ENCODE results near the gene DNAI1.

The DNAI1 gene

GRCh38 chr9:34550016-34550680 lies 91.5 kb downstream of the DNAI1 start:
- Histone ChIP-seq H3K4me3 (replicated peaks; ENCODE audit: insufficient read depth, low read length) (no peak overlapping the region), H3K27me3 (ENCODE audit: insufficient read depth, poor library complexity, severe bottlenecking) (peaks cover 14% of the 10 kb centered on the region), H3K27ac (replicated peaks) (no peak overlapping the region)
- TF ChIP-seq REST (IDR thresholded peaks at IDR 0.05; ENCODE audit: insufficient replicate concordance, low read depth) (no peak), GABPA (IDR thresholded peaks at IDR 0.05; ENCODE audit: low read depth) (no peak), CTCF (IDR thresholded peaks at IDR 0.05; ENCODE audit: insufficient read depth, low read length) (no peak), SPI1 (IDR thresholded peaks at IDR 0.05; ENCODE audit: borderline replicate concordance, low read depth) (no peak), POLR2AphosphoS5 (IDR thresholded peaks at IDR 0.05; ENCODE audit: low read depth) (no peak)
- DNase-seq (ENCODE audit: low read depth in 1 of 2, low spot score in 1 of 2): no peak

GRCh38 chr9:34550681-34551270 lies 92.2 kb downstream of the DNAI1 start:
- DNase-seq (ENCODE audit: low read depth in 1 of 2, low spot score in 1 of 2): no peak
- TF ChIP-seq CTCF (IDR thresholded peaks at IDR 0.05; ENCODE audit: insufficient read depth, low read length) (no peak), SPI1 (IDR thresholded peaks at IDR 0.05; ENCODE audit: borderline replicate concordance, low read depth) (no peak), GABPA (IDR thresholded peaks at IDR 0.05; ENCODE audit: low read depth) (no peak), REST (IDR thresholded peaks at IDR 0.05; ENCODE audit: insufficient replicate concordance, low read depth) (no peak)
- Histone ChIP-seq H3K27me3 (ENCODE audit: insufficient read depth, poor library complexity, severe bottlenecking) (peaks cover 14% of the 10 kb centered on the region), H3K27ac (replicated peaks) (no peak overlapping the region), H3K4me3 (replicated peaks; ENCODE audit: insufficient read depth, low read length) (no peak overlapping the region)

DNA sequence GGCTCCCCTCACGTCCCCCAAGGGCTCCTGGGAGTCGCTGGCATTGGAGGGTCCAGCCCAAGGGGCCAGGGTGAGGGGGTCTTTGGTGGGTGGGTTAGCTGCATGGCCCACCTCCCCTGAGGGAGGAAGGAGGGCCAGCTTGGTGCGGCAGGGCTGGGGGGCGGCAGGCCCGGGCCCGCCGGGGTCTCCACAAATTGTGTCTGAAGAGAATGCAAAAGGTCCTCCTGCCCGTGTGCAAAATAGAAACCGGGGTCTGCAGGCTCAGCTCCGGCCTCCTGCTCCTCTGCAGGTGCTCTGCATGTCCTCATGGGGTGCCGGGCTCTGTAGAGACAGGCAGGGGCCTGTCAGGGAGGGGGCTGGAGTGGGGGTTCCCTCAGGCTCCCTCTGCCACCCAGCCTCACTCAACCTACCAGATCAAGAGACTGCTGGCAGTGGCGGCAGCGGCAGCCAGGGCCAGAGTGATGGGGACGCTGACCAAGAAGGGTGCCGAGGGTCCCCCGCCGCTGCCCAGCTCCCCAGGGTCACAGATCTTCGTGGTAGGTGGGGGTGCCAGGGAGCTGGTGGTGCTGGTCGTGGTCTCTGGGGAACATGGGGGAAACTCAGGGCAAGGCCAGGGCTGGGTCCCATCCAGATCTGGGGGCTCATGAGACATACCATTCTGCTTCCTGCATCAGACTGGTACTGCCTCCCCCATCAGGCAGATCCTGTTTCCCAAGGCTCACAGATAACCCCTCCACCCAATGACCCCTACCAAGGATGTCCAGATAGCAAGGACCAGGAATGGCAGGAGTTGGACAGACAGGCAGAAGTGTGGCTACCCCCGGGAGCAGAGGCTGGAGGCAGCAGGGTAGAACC lies 93.4 kb downstream of the DNAI1 start:
- DNase-seq (ENCODE audit: low read depth in 1 of 2, low spot score in 1 of 2): no peak
- peaks cover 14% of the 10 kb centered on the region for H3K27me3 ChIP-seq (ENCODE audit: insufficient read depth, poor library complexity, severe bottlenecking)
- no peak overlapping the region for H3K27ac ChIP-seq (replicated peaks)
- no peak for TF ChIP-seq REST (IDR thresholded peaks at IDR 0.05; ENCODE audit: insufficient replicate concordance, low read depth)
- no peak for TF ChIP-seq SPI1 (IDR thresholded peaks at IDR 0.05; ENCODE audit: borderline replicate concordance, low read depth)
- TF ChIP-seq POLR2AphosphoS5 (IDR thresholded peaks at IDR 0.05; ENCODE audit: low read depth): no peak
- TF ChIP-seq CTCF (IDR thresholded peaks at IDR 0.05; ENCODE audit: insufficient read depth, low read length): no peak
- TF ChIP-seq GABPA (IDR thresholded peaks at IDR 0.05; ENCODE audit: low read depth): no peak
- H3K4me3 ChIP-seq (replicated peaks; ENCODE audit: insufficient read depth, low read length): no peak overlapping the region
